ENCODE data around the gene GNG7.
"Not testable (repeated sequence)": the region's sequence is repeated elsewhere in the genome, so short reads cannot be mapped to it uniquely, and the experiment has no call there.

Gene GNG7

DNA sequence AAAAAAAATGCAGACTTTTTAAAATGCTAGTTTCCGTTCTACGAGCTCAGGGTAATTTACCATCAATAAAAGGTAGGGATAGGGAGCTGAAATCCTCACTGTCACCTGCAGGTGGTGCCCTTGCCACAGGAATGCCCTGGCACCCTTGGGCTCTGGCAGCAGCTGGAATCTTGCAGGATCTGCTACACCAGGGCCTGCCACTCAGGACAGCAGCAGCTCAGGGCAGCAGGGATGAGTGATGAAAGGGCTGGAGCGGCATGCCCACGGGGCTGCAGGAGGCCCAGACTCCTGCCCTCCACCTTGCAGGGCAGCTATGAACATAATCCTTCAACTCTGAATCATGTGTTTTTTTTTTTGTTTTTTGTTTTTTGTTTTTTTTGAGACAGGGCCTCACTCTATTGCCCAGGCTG is 54.0 kb downstream of the GNG7 start:
- DNase-seq (ENCODE audit: low read depth, low spot score): peak; percentile 40
- H3K27ac ChIP-seq: no peak overlapping the region

DNA sequence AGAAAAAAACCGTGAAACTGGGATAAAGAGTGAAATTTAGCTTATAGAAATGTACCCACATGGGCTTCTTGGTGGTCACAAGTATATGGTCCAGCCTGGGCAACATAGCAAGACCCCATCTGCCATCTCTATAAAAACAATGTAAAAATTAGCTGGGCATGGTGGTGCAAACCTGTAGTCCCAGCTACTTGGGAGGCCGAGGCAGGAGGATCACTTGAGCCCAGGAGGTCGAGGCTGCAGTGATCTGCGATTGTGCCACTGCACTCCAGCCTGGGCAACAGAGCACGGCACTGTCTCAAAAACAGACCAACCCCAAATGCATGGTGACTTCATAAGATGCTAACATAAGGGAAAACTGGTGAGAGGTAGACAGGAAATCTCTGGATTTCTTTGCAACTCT is 54.4 kb downstream of the GNG7 start:
- no peak for DNase-seq (ENCODE audit: low read depth, low spot score)

DNA sequence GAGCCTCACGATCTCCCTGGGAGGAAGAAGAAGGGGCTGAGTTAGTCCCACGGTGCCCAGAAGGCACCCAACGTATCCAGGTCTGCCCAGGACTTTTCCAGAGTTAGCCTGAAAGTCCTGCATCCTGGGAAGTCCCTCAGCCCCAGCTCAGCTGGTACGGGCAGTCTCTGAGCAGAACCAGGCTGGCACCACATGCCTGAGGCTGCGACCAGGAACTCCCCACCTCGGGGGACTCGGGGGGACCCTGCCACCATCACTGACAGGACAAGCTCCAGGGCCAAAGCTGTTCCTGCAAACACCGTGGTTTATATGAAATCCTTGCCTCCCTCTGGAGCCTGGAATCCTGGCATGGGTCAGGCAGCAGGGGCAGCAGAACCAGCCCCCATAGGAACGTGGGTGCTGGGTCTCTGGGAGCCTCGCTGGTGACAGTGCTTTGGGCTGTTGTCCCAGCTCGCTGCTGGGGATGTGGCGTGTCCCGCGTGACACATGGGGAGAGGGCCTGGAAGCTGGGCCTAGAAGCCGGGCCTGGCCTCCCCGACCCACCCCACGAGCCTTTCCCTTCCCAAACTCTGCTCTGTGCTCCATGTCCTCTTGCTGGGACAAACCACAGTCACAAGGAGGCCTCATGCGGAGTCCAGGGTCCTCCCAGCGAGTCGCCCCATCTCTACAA is 55.5 kb downstream of the GNG7 start:
- H3K27ac ChIP-seq: no peak overlapping the region
- no peak for DNase-seq (ENCODE audit: low read depth, low spot score)

More for the DNA sequence above, 54.4 kb downstream of the GNG7 start:
- no peak overlapping the region for H3K27ac ChIP-seq

DNA sequence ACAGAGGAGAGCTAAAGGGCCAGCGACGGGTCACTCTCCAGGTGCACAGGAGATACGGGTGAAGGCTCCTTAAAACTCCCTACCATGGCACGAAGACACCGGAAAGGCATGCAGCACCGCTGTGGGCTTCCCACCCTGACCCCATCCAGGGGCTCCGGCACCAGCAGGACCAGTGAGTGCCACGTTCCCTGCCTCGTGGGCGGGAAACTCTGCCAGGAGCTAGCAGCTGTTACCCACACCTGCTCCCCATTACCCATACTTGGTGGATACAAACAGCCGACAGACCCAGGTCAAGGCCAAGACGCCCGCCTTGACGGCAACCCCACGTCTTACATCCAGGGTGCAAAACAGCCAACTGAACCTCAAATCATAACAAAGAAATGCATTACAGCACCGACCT is 56.7 kb downstream of the GNG7 start:
- no peak overlapping the region for H3K27ac ChIP-seq
- DNase-seq (ENCODE audit: low read depth, low spot score): no peak

DNA sequence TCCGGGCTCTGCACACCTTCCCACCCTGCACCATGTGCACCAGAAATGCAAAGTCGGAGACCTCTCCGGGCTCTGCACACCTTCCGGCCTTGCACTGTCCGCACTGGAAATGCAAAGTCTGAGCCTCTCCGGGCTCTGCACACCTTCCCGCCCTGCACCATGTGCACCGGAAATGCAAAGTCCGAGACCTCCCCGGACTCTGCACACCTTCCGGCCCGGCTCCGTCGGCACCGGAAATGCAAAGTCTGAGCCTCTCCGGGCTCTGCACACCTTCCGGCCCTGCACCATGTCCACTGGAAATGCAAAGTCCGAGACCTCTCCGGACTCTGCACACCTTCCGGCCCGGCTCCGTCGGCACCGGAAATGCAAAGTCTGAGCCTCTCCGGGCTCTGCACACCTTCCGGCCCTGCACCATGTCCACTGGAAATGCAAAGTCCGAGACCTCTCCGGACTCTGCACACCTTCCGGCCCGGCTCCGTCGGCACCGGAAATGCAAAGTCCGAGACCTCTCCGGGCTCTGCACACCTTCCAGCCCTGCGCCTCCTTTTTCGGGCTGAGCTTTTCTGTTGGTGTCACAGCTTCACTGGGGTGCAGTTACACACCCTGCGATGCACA is 59.3 kb downstream of the GNG7 start:
- not testable (repeated sequence) for DNase-seq (ENCODE audit: low read depth, low spot score); H3K27ac ChIP-seq

DNA sequence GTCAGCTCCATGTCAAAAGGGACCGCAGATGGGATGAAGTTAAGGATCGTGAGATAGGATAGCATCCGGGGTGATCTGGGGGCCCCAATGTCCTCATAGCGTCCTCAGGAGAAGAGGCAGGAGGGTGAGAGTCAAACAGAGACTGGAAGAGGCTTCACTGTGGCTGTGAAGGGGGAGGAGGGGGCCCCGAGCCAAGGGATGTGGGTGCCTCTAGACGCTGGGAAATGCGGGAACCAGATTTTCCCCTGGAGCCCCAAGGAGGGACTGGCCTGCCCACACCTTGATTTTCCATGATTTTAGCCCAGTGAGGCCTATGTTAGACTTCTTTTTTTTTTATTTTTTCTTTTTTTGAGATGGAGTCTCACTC is 61.2 kb downstream of the GNG7 start:
- DNase-seq (ENCODE audit: low read depth, low spot score): no peak
- H3K27ac ChIP-seq: no peak overlapping the region

DNA sequence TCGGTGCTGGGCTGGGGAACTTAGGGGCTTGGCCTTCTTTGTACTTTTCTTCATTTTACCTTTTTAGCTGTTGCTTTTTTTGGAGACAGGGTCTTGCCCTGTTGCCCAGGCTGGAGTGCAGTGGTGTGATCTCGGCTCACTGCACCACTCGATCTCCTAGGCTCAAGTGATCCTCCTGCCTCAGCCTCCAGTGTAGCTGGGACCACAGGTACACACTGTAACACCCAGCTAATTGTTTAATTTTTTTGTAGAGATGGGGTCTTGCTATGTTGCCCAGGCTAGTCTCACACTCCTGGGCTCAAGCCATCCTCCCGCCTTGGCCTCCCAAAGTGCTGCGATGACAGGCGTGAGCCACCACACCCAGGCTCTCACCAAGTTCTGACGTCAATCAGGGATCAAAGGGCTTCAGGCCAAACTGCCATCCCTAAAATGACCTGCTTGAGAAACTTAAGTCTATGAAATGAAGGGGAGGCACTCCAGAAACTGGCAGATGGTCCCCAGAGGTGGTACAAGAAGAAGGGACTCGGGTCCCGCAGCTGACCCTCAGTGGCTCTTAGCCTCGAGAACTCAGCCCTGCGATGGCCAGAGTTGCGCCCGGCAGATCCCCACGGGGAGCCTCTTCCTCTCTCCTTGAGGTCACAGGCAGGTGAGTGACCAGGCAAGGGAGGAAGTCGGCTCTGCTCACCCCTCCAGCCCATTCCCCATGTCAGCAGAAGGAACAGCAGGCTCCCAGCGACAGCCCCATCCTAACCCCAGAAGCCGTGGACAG is 61.7 kb downstream of the GNG7 start:
- H3K27ac ChIP-seq: no peak overlapping the region
- DNase-seq (ENCODE audit: low read depth, low spot score): no peak

DNA sequence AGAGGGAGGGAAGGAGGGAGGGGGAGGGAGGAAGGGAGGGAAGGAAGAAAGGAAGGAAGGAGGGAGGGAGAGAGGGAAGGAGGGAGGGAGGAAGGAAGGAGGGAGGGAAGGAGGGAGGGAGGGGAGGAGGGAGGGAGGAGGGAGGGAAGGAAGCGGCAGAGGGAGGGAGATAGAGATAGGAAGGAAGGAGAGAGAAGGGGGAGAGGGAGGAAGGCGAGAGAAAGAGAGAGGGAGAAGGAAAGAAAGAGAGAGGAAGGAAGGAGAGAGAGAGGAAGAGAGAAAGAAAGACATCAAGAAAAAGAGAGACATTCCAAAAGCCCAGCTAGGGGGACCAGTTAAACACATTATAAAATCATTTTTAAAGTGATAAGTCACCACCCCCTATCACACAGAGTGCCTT is 62.5 kb downstream of the GNG7 start:
- DNase-seq (ENCODE audit: low read depth, low spot score): no peak
- no peak overlapping the region for H3K27ac ChIP-seq

DNA sequence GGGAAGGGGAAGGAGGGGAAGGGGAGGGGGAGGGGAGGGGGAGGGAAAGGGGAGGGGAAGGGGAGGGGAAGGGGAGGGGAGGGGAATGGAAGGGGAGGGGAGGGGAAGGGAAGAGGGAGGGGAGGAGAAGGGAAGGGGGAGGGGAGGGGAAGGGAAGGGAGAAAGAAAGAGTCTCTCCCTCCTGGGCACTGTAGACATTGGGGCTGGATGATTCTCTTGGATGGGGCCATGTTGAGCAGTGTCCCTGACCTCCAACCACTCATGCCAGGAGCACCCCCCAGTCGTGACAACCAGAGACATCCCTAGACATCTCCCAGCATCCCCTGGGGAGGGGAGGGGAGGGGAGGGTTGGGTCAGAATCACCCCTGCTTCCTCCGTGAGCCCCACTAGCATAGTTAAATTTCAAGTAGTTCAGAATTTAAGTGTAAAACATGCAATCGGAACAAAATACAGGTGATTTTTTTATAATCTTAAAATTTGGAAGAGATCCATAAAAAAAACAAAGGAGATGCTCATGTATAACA is 64.0 kb downstream of the GNG7 start:
- no peak for DNase-seq (ENCODE audit: low read depth, low spot score)
- no peak overlapping the region for H3K27ac ChIP-seq

DNA sequence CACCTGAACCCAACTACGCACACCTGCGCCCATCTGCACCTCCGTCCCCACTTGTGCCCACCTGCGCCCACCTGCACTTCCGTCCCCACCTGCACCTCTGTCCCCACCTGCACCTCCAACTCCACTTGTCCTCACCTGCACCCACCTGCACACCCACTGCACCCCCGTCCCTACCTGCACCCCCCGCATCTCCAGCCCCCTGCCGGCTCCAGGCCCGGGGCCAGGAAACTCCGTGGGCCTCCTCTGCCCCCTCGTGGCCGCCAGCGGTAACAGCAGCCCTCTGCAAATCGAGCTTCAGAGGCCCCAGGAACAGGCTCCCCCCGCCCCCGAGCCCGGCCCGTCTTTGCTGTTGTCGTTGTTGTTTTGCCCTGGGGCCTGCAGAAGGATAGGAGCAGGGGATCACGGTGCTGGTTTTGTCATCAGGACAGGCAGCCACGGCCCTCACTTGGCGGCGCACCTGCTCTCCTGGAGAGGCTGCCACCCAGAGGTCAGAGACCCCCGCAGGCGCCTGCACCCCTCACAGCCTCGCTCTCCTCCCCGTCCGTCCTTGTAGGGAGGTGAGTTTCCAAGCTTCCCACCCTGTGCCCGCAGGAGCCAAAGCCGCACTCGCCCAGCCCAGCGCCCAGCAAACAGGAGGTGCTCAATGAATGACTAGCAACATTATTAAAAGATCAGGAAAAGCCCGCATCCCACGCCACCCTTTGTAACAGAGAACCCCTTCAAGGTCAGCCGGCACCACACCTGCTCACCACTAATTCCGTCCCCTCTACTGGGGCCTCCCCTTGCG is 65.4 kb downstream of the GNG7 start:
- no peak for DNase-seq (ENCODE audit: low read depth, low spot score)
- H3K27ac ChIP-seq: no peak overlapping the region

DNA sequence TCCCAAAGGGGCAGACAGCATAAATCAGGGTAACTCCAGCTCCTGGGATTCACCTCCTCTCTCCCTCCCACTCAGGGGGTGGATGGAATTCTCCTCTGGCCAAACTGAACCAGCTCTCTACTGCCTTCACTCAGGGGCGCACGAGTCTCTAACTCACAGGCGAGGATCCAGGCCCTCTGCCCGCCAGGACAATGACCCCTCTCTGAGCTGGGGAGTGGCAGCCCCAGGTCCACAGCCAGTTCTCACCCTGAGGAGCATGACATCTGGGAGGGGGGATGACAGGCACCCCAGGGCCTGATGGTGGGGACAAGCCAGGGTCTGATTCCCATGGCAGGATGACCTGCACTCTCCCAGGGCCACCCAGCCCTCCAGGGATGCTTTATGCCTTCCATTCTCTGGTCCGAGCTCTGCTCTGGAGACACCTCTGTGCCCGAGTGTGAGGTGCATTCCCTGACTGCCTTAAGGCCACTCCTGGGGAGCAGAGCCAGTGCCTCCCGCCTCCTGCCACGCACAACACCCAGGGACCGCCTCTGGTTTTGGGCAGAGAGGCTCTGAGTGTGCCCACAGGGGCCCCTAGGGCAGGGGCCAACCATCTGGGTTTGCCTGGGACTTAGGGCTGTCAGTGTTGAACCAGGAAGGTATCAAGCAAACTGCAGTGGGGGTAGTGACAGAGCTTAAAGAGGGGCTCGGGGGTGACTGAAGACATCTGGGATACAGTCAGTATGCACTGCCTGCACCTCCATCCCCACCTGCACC is 66.2 kb downstream of the GNG7 start:
- H3K27ac ChIP-seq: no peak overlapping the region
- no peak for DNase-seq (ENCODE audit: low read depth, low spot score)

DNA sequence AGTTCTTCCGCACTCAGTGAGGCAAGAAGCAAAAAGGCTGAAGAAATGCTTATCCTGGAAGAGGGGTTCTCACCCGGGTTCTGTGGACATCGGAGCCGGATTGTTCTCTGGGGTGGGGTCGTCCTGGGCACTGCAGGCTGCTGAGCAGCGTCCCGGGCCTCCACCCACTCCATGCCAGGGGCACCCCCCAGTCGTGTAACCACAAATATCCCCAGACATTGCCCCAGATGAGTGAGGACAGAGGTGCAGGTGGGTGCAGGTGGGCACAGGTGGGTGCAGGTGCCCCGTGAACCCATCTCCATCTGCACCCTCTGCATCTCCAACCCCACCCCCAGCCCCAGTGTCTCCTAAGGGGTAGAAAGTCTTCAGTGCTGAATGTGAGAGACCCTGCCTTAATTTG is 67.5 kb downstream of the GNG7 start:
- no peak for DNase-seq (ENCODE audit: low read depth, low spot score)
- H3K27ac ChIP-seq: no peak overlapping the region

DNA sequence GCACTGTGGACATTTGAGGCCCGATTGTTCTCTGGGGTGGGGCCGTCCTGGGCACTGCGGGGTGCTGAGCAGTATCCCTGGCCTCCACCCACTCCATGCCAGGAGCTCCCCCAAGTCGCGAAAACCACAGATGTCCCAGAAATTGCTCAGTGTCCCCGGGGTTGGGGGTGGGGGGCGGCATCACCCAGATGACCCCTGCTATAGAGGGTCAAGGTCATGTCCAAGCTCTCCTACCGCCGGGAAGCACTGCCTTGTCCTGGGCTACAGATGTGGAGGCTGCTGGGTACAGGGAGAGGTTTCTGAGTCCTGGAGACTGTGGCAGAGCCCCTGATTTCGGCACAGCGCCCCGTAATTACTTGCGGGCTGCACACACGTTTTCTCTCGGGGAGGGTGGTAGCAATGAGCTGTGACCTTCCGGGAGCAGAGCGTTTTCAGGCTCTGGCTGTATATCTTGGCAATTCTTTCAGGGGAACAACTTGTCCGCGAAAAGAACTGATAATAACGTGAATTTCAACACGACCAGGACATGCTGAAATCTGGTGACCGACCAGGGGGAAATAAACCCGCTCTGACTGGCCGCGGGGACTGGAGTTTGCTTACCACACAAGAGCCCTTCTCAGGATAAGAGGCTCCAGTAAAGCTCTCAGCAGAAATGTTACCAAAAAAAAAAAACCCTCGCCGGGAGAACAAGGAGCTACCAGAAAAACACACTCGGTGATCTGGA is 68.1 kb downstream of the GNG7 start:
- H3K27ac ChIP-seq: no peak overlapping the region
- DNase-seq (ENCODE audit: low read depth, low spot score): no peak

DNA sequence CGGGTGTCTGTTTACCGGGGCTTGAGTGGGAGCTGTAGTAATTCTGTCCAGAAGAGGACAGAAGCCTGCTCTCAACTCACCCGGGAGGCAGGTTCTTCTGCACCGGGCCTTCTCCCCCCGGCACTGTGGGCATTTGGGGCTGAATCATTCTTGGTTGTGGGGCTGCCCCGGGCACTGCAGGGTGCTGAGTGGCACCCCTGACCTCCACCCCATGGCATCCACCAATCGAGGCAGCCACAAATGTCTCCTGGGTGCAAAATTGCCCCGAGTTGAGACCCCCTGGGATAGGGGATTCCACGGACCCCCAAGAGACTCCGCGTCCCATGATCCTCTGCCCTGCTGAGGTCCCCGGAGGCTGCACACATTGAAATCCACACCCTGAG is 68.8 kb downstream of the GNG7 start:
- H3K27ac ChIP-seq: no peak overlapping the region

DNA sequence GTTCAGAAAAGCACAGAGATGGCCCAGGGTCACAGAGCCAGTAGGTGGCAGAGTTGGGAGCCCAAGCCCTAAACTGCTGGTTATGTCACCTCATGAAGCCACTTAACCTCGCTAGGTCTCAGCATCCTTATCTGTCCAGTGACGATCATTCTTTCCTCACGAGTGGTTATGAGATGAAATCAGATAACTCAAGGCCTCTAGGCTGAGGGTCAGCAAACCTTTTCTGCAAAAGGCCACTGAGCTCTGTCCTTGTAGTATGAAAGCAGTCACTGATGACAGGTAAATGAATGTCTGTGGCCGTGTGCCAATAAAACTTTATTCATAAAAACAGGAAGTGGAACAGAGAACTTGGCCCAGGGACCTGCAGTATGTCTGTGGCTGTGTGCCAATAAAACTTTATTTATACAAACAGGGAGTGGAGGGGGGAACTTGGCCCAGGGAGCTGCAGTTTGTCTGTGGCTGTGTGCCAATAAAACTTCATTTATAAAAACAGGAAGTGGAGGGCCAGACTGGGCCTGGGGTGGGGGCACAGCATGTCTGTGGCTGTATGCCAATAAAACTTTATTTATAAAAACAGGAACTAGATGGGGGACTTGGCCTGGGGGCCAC is 71.2 kb downstream of the GNG7 start:
- no peak for DNase-seq (ENCODE audit: low read depth, low spot score)
- H3K27ac ChIP-seq: no peak overlapping the region

More for the DNA sequence above, 68.8 kb downstream of the GNG7 start:
- no peak for DNase-seq (ENCODE audit: low read depth, low spot score)

DNA sequence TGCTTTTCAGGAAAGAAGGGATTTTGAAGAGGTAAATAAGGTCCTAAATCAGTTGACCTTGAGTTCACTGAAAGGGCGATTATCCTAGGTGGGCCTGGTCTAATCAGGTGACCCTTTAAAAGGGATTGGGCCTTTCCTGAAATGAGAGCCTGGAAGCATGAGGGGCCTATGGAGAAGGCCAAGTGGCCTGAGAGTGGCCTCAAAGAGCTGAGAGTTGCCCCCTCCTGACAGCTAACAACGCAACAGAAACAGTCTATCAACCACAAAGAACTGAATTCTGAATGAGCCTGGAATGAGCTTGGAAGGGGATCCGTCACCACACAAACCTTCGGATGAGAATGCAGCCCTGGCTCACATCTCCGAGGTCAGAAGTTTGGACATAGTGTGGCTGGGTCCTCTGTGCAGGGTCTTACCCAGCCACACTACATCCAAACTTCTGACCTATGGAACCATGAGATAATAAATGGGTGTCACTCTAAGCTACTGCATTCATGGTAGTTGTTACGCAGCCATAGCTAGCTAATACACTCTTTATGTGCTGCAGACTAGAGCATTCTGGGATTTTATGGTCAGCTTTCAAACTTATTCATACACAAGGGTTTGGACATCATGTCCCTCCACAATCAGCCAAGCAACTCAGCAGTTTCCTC is 72.0 kb downstream of the GNG7 start:
- no peak overlapping the region for H3K27ac ChIP-seq
- no peak for DNase-seq (ENCODE audit: low read depth, low spot score)

DNA sequence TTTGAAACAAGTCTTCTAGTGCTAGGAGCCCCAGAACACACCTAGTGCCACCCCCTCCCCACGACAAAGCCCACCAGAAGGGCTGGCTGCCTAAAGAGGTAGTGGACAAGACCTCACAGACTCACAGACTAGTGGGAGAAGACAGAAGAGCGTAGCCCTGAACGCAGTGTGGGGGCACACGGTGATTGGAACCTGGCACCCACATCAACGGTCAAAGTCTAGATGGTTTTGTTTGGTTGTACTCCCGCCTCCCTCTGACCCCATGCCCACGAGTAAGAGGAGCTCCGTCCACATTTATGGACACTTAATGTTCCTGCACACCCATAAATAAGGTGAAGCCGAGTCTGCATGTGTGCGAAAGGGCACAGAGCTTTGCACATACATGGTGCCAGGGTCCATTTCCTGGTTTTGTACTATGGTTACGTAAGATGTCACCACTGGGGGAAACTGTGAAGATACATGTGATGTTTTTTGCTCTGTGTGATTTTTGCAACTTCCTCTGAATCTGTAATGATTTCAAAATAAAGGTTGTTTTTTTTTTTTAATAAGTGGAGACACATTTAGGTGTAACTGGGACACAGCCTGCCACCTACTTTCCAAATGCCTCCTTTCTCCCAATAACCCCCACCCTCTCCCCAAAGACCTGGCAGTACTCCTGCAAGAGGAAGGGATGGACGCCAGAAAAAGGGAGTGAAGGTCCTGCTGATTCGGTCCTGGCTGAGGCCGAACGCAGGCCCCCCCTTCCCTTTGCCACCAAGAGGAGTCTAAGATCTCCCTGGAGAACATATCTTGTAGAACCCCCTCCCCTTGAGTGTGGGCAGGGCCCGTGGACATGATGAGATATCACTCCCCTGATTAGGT is 72.8 kb downstream of the GNG7 start:
- no peak for DNase-seq (ENCODE audit: low read depth, low spot score)
- no peak overlapping the region for H3K27ac ChIP-seq

All from epithelial cell of prostate (primary cell).